Activated CD4-positive, alpha-beta memory T cell treated with anti-CD3 and anti-CD28 coated beads for 36 hours (primary cell): Measurements from ENCODE around the gene KDM6B. TPM values are rescaled to one million over a fixed set of nuclear protein-coding genes. Genes with fewer than 3 reads are reported as not detected.
"Not testable (repeated sequence)": the region's sequence is repeated elsewhere in the genome, so short reads cannot be mapped to it uniquely, and the experiment has no call there.

Source experiments
- CTCF ChIA-PET: fragments of 350-600 bp; sonication (Branson Sonifier 250); formaldehyde crosslinking; loops from one replicate; lab custom pipeline; 2021; ENCODE audit warnings: antibody characterized with exemption, inconsistent platforms; lab: Charles Lee
- POLR2A ChIA-PET: fragments of 350-600 bp; sonication (Branson Sonifier 250); formaldehyde crosslinking; loops from one replicate; lab custom pipeline; 2021; ENCODE audit warnings: antibody characterized with exemption; lab: Charles Lee
- DNase-seq: peaks from one replicate; pipeline ENCODE4 v3.0.0-alpha.2; 2020
- H3K27ac Mint-ChIP-seq: one replicate; pipeline ENCODE4 v1.8.0; 2021; ENCODE audit warnings: mixed read lengths
- H3K27me3 Mint-ChIP-seq: one replicate; pipeline ENCODE4 v1.8.0; 2021; ENCODE audit warnings: mixed read lengths
- H3K36me3 Mint-ChIP-seq: one replicate; pipeline ENCODE4 v1.8.0; 2021; ENCODE audit warnings: mixed read lengths
- H3K4me1 Mint-ChIP-seq: one replicate; pipeline ENCODE4 v1.8.0; 2021; ENCODE audit warnings: low read depth, mixed read lengths
- H3K4me3 Mint-ChIP-seq: one replicate; pipeline ENCODE4 v1.8.0; 2021; ENCODE audit warnings: mild to moderate bottlenecking, mixed read lengths
- H3K9me3 Mint-ChIP-seq: one replicate; pipeline ENCODE4 v1.8.0; 2021; ENCODE audit warnings: mixed read lengths
- intact Hi-C: fragments of 100-400 bp; cut with micrococcal nuclease; formaldehyde crosslinking; loops from one replicate; pipeline ENCODE4 v1.15.1; 2023
- total RNA-seq, 2 experiments: library from RNA; stranded (reverse); gene quantifications; one replicate each; pipeline ENCODE4 v1.2.3, GENCODE V29; 2021

Gene KDM6B
- total RNA-seq, 2 experiments from 2014 or later = 44.1 to 49.6 TPM

DNA sequence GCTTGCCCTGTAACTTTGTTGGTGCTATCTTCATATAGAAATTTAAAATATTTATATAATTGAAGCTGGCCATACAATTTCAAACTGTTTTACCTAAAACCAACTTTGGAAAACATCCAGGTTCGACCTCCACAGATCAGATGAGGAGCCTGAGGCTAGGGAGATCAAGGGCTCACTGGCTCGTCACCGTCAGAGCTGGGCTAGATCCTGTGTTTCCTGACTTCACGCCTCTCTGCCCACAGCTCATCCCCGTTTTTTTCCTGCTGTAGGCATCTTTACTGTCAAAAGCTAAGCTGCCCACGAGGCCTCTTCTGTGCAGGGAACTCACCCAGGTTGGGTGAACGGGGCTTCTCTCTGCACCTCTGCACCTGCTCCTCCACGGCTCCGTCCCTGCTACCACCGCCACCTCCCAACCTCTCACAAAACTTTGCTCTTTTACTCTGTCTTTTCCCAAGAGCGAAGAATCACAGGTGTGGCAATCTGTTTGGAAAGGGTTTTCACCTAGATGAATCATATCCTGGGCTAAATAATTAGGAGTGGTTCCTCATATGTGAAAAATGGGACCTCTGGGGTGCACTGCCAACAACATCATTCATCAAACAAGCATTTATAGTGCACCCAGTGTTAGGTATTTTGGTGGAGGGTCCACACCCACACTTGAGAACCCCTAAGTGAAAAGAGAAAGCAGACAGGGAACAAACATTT, 24.8 kb upstream of the KDM6B start:
- no peak for DNase-seq
- Mint-ChIP-seq H3K27ac (no peak overlapping the region), H3K36me3 (no peaks in the 10 kb centered on the region), H3K27me3 (peaks cover 10% of the 10 kb centered on the region), H3K4me3 (no peak overlapping the region), H3K9me3 (no peaks in the 10 kb centered on the region), H3K4me1 (no peaks in the 10 kb centered on the region)
- intact Hi-C loops = no loop called here
- CTCF ChIA-PET = no interaction called here
- POLR2A ChIA-PET = no interaction called here

DNA sequence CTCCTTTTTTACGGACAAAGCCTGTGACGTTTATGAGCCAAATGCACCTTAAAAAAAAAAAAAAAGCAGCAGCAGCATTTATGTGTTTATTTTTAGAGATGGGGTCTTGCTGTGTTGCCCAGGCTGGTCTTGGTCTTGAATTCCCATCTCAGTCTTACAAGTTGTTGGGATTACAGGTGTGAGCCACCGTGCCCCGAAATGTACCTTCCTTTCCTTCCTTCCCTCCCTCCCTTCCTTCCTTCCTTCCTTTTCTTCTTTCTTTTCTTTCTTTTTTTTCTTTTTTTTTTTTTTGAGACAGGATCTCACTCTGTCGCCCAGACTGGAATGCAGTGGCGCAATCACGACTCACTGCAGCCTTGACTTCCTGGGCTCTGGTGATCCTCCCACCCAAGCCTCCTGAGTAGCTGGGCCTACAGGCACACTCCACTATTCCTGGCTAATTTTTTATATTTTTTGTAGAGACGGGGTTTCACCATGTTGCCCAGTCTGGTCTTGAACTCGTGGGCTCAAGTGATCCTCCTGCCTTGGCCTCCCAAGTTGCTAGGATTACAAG, 24.1 kb upstream of the KDM6B start:
- H3K27me3 Mint-ChIP-seq, H3K4me1 Mint-ChIP-seq, H3K9me3 Mint-ChIP-seq, CTCF ChIA-PET, H3K4me3 Mint-ChIP-seq, intact Hi-C loops, H3K36me3 Mint-ChIP-seq, DNase-seq, POLR2A ChIA-PET, H3K27ac Mint-ChIP-seq: not testable (repeated sequence)

DNA sequence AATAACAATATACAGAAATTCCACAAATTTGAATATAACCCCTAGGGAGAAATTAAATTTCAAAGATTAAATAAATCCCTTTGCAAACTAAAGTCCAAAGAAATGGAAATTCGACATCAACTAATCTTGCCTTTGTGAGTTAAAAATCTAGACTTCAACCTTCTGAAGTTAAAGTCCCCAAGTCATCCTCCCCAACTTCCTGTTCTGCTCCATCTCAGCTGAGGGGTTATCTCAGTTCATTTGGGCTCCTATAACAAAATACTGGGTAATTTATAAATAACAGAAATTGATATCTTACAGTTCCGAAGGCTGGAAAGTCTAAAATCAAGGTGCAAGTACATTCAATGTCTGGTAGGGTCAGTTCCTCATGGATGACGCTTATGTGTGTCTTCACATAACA, 22.8 kb upstream of the KDM6B start:
- ChIA-PET POLR2A (no interaction called here), CTCF (interaction anchor here (0.5 to 1.0 kb wide), 3 partner anchors 101 to 179 kb away, joined by 3 read pairs; no protein-coding TSS in a partner anchor)
- no peak overlapping the region for H3K4me3 Mint-ChIP-seq
- H3K9me3 Mint-ChIP-seq = no peaks in the 10 kb centered on the region
- H3K27me3 Mint-ChIP-seq = peaks cover 6% of the 10 kb centered on the region
- H3K4me1 Mint-ChIP-seq = no peaks in the 10 kb centered on the region
- H3K36me3 Mint-ChIP-seq = no peaks in the 10 kb centered on the region
- H3K27ac Mint-ChIP-seq = no peak overlapping the region
- DNase-seq = no peak
- intact Hi-C loops = no loop called here

DNA sequence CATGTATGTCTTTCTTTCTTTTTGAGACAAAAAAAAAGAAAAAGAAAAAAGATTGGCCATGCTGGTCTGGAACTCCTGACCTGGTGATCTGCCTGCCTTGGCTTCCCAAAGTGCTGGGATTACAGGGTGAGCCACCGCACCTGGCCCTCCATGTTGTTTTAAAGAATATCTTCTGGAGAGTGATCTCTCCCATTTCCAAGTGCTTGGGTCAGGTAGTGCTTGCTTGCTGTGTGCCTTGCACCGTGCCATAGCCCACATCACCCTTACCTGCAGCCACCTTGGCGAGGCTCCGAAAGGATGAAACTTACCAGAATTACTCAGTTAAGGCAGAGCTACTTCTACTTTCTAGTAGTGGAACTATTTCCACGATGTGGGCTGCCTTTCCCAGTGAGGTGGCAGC, 19.0 kb upstream of the KDM6B start:
- H3K4me3 Mint-ChIP-seq = no peak overlapping the region
- no peaks in the 10 kb centered on the region for H3K9me3 Mint-ChIP-seq
- no peak for DNase-seq
- ChIA-PET CTCF (interaction anchor here (1.1 kb wide), 2 partner anchors 175 to 278 kb away, joined by 3 read pairs; no protein-coding TSS in a partner anchor), POLR2A (no interaction called here)
- H3K27me3 Mint-ChIP-seq = no peaks in the 10 kb centered on the region
- no peaks in the 10 kb centered on the region for H3K36me3 Mint-ChIP-seq
- H3K27ac Mint-ChIP-seq = no peak overlapping the region
- intact Hi-C loops = no loop called here
- no peaks in the 10 kb centered on the region for H3K4me1 Mint-ChIP-seq

DNA sequence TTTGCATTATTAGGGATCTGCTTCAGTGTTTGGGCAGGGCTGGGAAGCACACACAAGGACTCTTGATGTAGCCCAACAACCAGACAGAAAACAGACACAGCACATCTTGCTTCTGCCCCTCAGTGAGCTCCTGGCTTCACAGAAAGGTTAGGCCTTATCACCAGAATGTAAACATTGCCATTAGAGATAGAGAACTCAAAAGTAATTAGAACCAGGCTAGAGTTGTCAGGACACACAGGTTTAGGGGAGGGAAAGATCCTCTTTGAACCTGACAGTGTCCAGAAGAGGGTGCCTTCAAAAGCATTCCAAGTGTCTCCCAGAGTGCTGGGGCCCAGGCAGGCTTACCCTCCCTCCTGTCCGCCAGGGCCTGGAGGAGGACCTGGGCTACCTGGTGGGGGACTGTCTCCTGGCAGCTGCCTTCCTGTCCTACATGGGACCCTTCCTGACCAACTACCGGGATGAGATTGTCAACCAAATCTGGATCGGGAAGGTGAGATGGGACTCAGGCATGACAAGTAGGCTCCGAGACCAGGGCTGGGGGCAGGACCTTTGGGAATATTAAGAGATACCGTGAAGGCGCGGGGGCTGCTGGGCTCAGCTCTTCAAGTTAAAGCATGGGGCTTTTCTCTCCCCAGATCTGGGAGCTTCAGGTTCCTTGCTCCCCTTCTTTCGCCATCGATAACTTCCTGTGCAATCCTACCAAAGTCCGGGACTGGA, 16.9 kb upstream of the KDM6B start:
- Mint-ChIP-seq H3K9me3 (no peaks in the 10 kb centered on the region), H3K27ac (no peak overlapping the region), H3K36me3 (no peaks in the 10 kb centered on the region), H3K27me3 (no peaks in the 10 kb centered on the region), H3K4me3 (no peak overlapping the region), H3K4me1 (no peaks in the 10 kb centered on the region)
- intact Hi-C loops = no loop called here
- POLR2A ChIA-PET = interaction anchor here (0.6 kb wide), 1 partner anchor 180 kb away, joined by 4 read pairs; no protein-coding TSS in a partner anchor
- CTCF ChIA-PET = interaction anchor here (0.8 to 1.7 kb wide), 2 partner anchors 172 to 173 kb away, joined by 3 to 5 read pairs; no protein-coding TSS in a partner anchor
- DNase-seq = no peak

DNA sequence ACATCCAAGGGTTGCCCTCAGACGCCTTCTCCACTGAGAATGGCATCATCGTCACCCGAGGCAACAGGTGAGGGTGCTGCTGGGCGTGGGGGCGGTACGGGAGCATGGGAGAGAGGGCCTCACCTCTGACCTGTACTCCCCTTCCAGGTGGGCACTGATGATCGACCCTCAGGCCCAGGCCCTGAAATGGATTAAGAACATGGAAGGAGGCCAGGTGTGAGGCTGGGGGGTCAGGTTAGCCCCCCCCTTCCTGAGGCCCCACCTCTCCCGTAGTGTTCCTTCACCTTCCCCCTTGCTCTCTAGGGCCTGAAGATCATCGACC, 16.4 kb upstream of the KDM6B start:
- no peaks in the 10 kb centered on the region for H3K27me3 Mint-ChIP-seq
- intact Hi-C loops = no loop called here
- H3K27ac Mint-ChIP-seq = no peak overlapping the region
- H3K36me3 Mint-ChIP-seq = no peaks in the 10 kb centered on the region
- DNase-seq = no peak
- H3K9me3 Mint-ChIP-seq = no peaks in the 10 kb centered on the region
- POLR2A ChIA-PET = no interaction called here
- CTCF ChIA-PET = no interaction called here
- H3K4me1 Mint-ChIP-seq = no peaks in the 10 kb centered on the region
- H3K4me3 Mint-ChIP-seq = no peak overlapping the region

DNA sequence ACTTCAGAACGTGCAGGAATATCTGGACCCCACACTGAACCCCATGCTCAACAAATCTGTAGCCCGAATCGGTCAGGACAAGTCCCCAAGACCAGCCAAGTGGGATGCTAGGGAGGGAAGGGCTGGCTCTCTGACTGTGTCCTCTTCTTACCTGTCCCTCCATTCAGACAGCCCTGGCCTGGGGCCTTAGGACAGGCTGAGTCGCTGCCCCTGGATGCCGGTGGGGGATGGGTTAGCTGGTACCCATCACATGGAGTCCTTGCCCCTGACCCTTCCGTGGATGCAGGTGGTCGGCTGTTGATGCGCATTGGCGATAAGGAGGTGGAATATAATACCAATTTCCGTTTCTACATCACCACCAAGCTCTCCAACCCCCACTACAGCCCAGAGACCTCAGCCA, 16.0 kb upstream of the KDM6B start:
- Mint-ChIP-seq H3K27ac (no peak overlapping the region), H3K4me3 (no peak overlapping the region), H3K4me1 (no peaks in the 10 kb centered on the region), H3K27me3 (no peaks in the 10 kb centered on the region), H3K9me3 (no peaks in the 10 kb centered on the region), H3K36me3 (no peaks in the 10 kb centered on the region)
- ChIA-PET CTCF (interaction anchor here (1.0 kb wide), 1 partner anchor 48 kb away, joined by 3 read pairs; no protein-coding TSS in a partner anchor), POLR2A (no interaction called here)
- intact Hi-C loops = no loop called here
- no peak for DNase-seq

DNA sequence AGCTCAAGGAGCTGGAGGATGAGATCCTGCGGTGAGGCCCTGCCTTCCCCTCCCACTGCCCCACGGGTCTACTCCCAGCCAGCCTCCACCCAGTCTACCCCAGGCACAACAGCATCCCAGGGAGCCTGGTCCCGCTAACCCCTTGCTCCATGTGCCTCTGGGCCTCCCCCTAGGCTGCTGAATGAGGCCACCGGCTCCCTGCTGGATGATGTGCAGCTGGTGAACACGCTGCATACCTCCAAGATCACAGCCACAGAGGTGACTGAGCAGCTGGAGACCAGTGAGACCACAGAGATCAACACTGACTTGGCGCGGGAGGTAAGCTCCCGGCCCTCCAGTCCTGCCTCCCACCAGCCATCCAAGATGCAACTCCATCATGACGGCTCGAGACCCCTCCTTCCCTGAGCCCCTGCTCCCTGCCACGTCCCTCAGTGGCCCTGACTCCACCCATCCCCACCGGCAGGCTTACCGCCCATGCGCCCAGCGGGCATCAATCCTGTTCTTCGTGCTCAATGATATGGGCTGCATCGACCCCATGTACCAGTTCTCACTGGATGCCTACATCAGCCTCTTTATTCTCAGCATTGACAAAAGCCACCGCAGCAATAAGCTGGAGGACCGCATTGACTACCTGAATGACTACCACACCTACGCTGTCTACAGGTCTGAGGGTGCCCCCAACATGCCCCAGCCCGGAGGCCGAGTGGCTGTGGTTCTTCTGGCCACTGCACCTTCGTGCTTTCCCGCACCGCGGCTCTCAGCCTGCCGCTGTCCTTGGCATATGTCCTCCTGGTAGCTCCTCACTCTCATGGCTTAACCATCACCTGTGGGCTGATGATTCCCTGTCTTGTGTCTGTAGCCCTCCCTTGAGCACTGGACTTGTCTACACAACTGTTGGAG, 15.0 kb upstream of the KDM6B start:
- ChIA-PET CTCF (interaction anchor here (0.5 to 1.2 kb wide), 4 partner anchors 15 to 328 kb away, joined by 3 to 5 read pairs (median 3); no protein-coding TSS in a partner anchor), POLR2A (interaction anchor here (0.6 kb wide), 1 partner anchor 133 kb away, joined by 3 read pairs; no protein-coding TSS in a partner anchor)
- no peaks in the 10 kb centered on the region for H3K9me3 Mint-ChIP-seq
- no peaks in the 10 kb centered on the region for H3K4me1 Mint-ChIP-seq
- H3K27me3 Mint-ChIP-seq = no peaks in the 10 kb centered on the region
- H3K4me3 Mint-ChIP-seq = no peak overlapping the region
- no peak for DNase-seq
- intact Hi-C loops = no loop called here
- no peak overlapping the region for H3K27ac Mint-ChIP-seq
- H3K36me3 Mint-ChIP-seq = no peaks in the 10 kb centered on the region

DNA sequence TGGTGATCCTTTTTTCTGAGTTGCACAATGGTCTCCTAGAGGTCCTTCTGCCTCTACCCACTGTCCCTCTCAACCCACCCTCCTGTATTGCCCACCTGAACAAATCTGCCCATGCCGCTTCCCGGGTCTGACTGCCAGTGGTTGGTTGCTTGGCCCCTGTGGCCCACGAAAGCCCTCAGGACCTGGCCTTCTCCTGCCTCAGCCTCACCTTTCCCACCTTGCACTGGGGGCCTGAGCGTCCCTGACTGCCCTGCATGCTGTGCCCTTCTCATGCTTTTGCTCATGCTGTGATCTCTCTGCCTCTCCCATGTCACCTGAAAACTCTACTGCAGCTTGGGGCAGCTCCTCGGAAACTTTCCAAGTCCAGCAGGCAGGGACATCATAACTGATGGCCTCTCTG, 13.8 kb upstream of the KDM6B start:
- H3K27ac Mint-ChIP-seq = no peak overlapping the region
- no peak overlapping the region for H3K4me3 Mint-ChIP-seq
- DNase-seq = no peak
- no peaks in the 10 kb centered on the region for H3K36me3 Mint-ChIP-seq
- intact Hi-C loops = no loop called here
- H3K4me1 Mint-ChIP-seq = no peaks in the 10 kb centered on the region
- H3K9me3 Mint-ChIP-seq = no peaks in the 10 kb centered on the region
- ChIA-PET CTCF (interaction anchor here (1.0 to 6.8 kb wide), 4 partner anchors 14 to 221 kb away, joined by 3 to 57 read pairs (median 8); partner anchors contain the start of gene KDM6B), POLR2A (no interaction called here)
- no peaks in the 10 kb centered on the region for H3K27me3 Mint-ChIP-seq

DNA sequence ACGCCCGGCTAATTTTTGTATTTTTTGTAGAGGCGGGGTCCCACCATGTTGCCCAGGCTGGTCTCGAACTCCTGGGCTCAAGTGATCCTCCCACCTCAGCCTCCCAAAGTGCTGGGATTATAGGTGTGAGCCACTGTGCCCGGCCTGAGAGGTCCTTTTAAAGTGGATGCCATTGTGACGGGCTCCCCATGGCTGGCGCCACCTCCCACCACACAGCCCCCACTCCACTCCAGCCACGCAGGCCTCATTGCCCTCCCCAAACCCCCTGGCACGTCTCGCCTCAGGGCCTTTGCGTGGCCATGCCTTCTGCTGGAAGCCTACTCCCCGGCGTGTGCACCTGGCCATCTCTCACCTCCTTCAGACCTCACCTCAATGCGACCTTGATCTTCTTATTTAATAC, 11.9 kb upstream of the KDM6B start:
- intact Hi-C loops = loop anchor here (1.0 to 2.0 kb wide), 3 partner anchors 29 to 168 kb away; no protein-coding TSS in a partner anchor
- ChIA-PET POLR2A (no interaction called here), CTCF (interaction anchor here (1.0 to 6.8 kb wide), 11 partner anchors 13 to 168 kb away, joined by 3 to 57 read pairs (median 5); partner anchors contain the start of genes KDM6B and NAA38)
- no peaks in the 10 kb centered on the region for H3K27me3 Mint-ChIP-seq
- no peak for DNase-seq
- H3K4me1 Mint-ChIP-seq = no peaks in the 10 kb centered on the region
- no peaks in the 10 kb centered on the region for H3K9me3 Mint-ChIP-seq
- no peak overlapping the region for H3K27ac Mint-ChIP-seq
- H3K36me3 Mint-ChIP-seq = no peaks in the 10 kb centered on the region
- H3K4me3 Mint-ChIP-seq = no peak overlapping the region

DNA sequence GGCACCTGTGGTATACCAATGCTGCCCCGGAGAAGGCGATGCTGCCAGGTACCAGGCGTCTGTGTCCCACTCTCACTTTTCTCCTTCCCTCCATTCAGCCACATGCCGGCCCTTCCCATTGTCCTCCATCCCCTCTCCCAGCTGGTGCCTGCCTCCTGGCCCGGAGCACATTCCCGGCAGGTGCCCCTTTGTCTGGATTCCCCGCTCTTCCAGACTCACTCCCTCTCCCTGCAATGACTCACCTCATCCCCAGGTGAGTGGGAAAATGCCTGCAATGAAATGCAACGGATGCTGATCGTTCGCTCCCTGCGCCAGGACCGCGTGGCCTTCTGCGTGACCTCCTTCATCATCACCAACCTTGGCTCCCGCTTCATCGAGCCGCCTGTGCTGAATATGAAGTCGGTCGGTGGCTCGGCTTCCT, 10.4 kb upstream of the KDM6B start:
- Mint-ChIP-seq H3K27me3 (no peaks in the 10 kb centered on the region), H3K36me3 (no peaks in the 10 kb centered on the region), H3K4me1 (no peaks in the 10 kb centered on the region), H3K4me3 (no peak overlapping the region), H3K27ac (no peak overlapping the region), H3K9me3 (no peaks in the 10 kb centered on the region)
- intact Hi-C loops = loop anchor here (2.0 kb wide), 1 partner anchor 81 kb away; no protein-coding TSS in a partner anchor
- CTCF ChIA-PET = interaction anchor here (0.6 to 6.8 kb wide), 10 partner anchors 10 to 503 kb away, joined by 3 to 57 read pairs (median 4); partner anchors contain the start of gene KDM6B
- POLR2A ChIA-PET = no interaction called here
- DNase-seq = no peak
